Gastroesophageal sphincter (tissue), 4 donors: ENCODE data around the gene CCNG1. TPM values are rescaled to one million over a fixed set of nuclear protein-coding genes. Genes with fewer than 3 reads are reported as not detected.

Experiments used
- ATAC-seq: fragments of 150-250 bp; one replicate; pipeline ENCODE4 v1.9.1; 2016; ENCODE audit warnings: mild to moderate bottlenecking, moderate library complexity
- H3K27ac ChIP-seq, 4 donors: fragments of 200-600 bp; sonication (generic) in 3 of 4; 1 replicate in 3 of 4; 2 replicates in 1 of 4; pipeline ENCODE4 v1.5.1; 2016 to 2019
- H3K27me3 ChIP-seq: fragments of 200-600 bp; sonication (generic); one replicate; pipeline ENCODE4 v1.5.1; 2019
- H3K36me3 ChIP-seq, 2 donors: fragments of 200-600 bp; sonication (generic); one replicate each; pipeline ENCODE4 v1.5.1; 2019; ENCODE audit warnings: control low read depth in 1 of 2
- H3K4me1 ChIP-seq, 3 donors: fragments of 200-600 bp; sonication (generic); 1 replicate in 2 of 3; 2 replicates in 1 of 3; pipeline ENCODE4 v1.5.1; 2016 to 2019; ENCODE audit warnings: control low read depth in 2 of 3
- H3K4me3 ChIP-seq, 2 donors: fragments of 200-600 bp; sonication (generic); one replicate each; pipeline ENCODE4 v1.5.1; 2019; ENCODE audit warnings: mild to moderate bottlenecking in 1 of 2, moderate library complexity in 1 of 2
- H3K9me3 ChIP-seq, 3 donors: fragments of 200-600 bp; sonication (generic); one replicate each; pipeline ENCODE4 v1.5.1; 2017 to 2019; ENCODE audit warnings: control low read depth in 2 of 3
- CTCF ChIP-seq, 4 experiments: fragments of 200-600 bp in 2 of 4; fragments of 450-650 bp in 2 of 4; sonication (generic) in 1 of 4; IDR thresholded peaks; one replicate each; pipeline ENCODE4 v1.5.1; 2017 to 2019; ENCODE audit warnings: antibody characterized with exemption in 4 of 4, mild to moderate bottlenecking in 2 of 4, moderate library complexity in 2 of 4
- EP300 ChIP-seq: sonication (generic); formaldehyde crosslinking; IDR thresholded peaks from one replicate; pipeline ENCODE4 v1.6.1; 2017; ENCODE audit warnings: antibody characterized with exemption, mild to moderate bottlenecking
- POLR2A ChIP-seq, 2 donors: fragments of 450-650 bp; IDR thresholded peaks; one replicate each; pipeline ENCODE4 v1.6.1; 2017; ENCODE audit warnings: antibody characterized with exemption in 2 of 2, mild to moderate bottlenecking in 2 of 2, moderate library complexity in 1 of 2
- POLR2AphosphoS5 ChIP-seq: sonication (generic); formaldehyde crosslinking; IDR thresholded peaks from one replicate; pipeline ENCODE4 v1.6.1; 2017; ENCODE audit warnings: antibody characterized with exemption
- WGBS, 2 donors: methylation state at CpG; one replicate each; pipeline ENCODE4 v1.1.5; 2018; ENCODE audit warnings: low coverage in 1 of 2; 5-methylcytosine and 5-hydroxymethylcytosine counted together
- total RNA-seq, 4 donors: library from RNA; depleted of rRNA; stranded (reverse); fragments of >200 nt; gene quantifications; one replicate each; pipeline ENCODE4 v1.1.0, GENCODE V29; 2016

Gene CCNG1
- total RNA-seq, 4 donors from 2014 or later, result 132 to 189 (median 166) TPM

- Histone ChIP-seq H3K9me3 (no peaks in the 10 kb centered on the region), H3K4me1 (peaks cover 0 to 12% (median 0%) of the 10 kb centered on the region in 3 donors), H3K27ac (no peak overlapping the region), H3K27me3 (no peaks in the 10 kb centered on the region), H3K4me3 (no peak overlapping the region), H3K36me3 (no peaks in the 10 kb centered on the region)
- WGBS, 2 donors, result 57 to 62% methylated on average over 3 to 4 of the region's 5 CpGs
- ATAC-seq, result no peak
- TF ChIP-seq CTCF (IDR thresholded peaks at IDR 0.05), result no peak
- no peak for TF ChIP-seq EP300
- TF ChIP-seq POLR2AphosphoS5, result no peak
- TF ChIP-seq POLR2A (IDR thresholded peaks at IDR 0.05), result no peak
Measured at GRCh38 chr5:163433271-163433670, 4.1 kb upstream of the CCNG1 start.

- 3 to 47% methylated on average over 2 to 3 of the region's 3 CpGs for WGBS, 2 donors
- Histone ChIP-seq H3K4me1 (peaks cover 5 to 23% (median 8%) of the 10 kb centered on the region in 3 donors), H3K27ac (no peak overlapping the region), H3K27me3 (no peaks in the 10 kb centered on the region), H3K36me3 (no peaks in the 10 kb centered on the region), H3K9me3 (no peaks in the 10 kb centered on the region), H3K4me3 (no peak overlapping the region)
- TF ChIP-seq POLR2AphosphoS5, result peak; percentile 28
- TF ChIP-seq CTCF (IDR thresholded peaks at IDR 0.05), result no peak
- no peak for TF ChIP-seq POLR2A (IDR thresholded peaks at IDR 0.05)
- no peak for TF ChIP-seq EP300
- ATAC-seq, result no peak
Measured at GRCh38 chr5:163434401-163434866, 3.0 kb upstream of the CCNG1 start.

GRCh38 chr5:163436515-163436914, 880 bp upstream of the CCNG1 start:
- peak overlapping the region in 1 of 2 donors; percentile 67 for H3K4me3 ChIP-seq
- 78 to 84% methylated on average over 3 to 4 of the region's 4 CpGs for WGBS, 2 donors
- peaks cover 0 to 7% of the 10 kb centered on the region in 2 donors for H3K36me3 ChIP-seq
- H3K27me3 ChIP-seq, result no peaks in the 10 kb centered on the region
- H3K27ac ChIP-seq, result peak overlapping the region; percentile 24 to 90 (median 88)
- no peak for TF ChIP-seq POLR2AphosphoS5
- TF ChIP-seq CTCF (IDR thresholded peaks at IDR 0.05), result no peak
- TF ChIP-seq POLR2A (IDR thresholded peaks at IDR 0.05), result no peak
- TF ChIP-seq EP300, result no peak
- peaks cover 8 to 42% (median 12%) of the 10 kb centered on the region in 3 donors for H3K4me1 ChIP-seq
- ATAC-seq, result no peak
- no peaks in the 10 kb centered on the region for H3K9me3 ChIP-seq

- Histone ChIP-seq H3K36me3 (peaks cover 0 to 11% of the 10 kb centered on the region in 2 donors), H3K4me1 (peaks cover 8 to 44% (median 12%) of the 10 kb centered on the region in 3 donors), H3K4me3 (peak overlapping the region; percentile 67 to 92), H3K9me3 (no peaks in the 10 kb centered on the region), H3K27ac (peak overlapping the region; percentile 24 to 90 (median 88)), H3K27me3 (no peaks in the 10 kb centered on the region)
- no peak for ATAC-seq
- WGBS, 2 donors, result 1 to 20% methylated on average over 1 to 6 of the region's 6 CpGs
- no peak for TF ChIP-seq CTCF (IDR thresholded peaks at IDR 0.05)
Measured at GRCh38 chr5:163437011-163437308, 435 bp upstream of the CCNG1 start.

- Histone ChIP-seq H3K27ac (no peak overlapping the region), H3K4me1 (peaks cover 8 to 44% (median 12%) of the 10 kb centered on the region in 3 donors), H3K36me3 (peaks cover 3 to 32% of the 10 kb centered on the region in 2 donors), H3K9me3 (no peaks in the 10 kb centered on the region), H3K27me3 (no peaks in the 10 kb centered on the region), H3K4me3 (no peak overlapping the region)
- TF ChIP-seq POLR2AphosphoS5, result no peak
- no peak for TF ChIP-seq EP300
- no peak for TF ChIP-seq POLR2A (IDR thresholded peaks at IDR 0.05)
- TF ChIP-seq CTCF (IDR thresholded peaks at IDR 0.05), result no peak
- WGBS, 2 donors, result 45 to 49% methylated on average over 2 of the region's 2 CpGs
- ATAC-seq, result no peak
Measured at GRCh38 chr5:163439092-163439425, 1.7 kb downstream of the CCNG1 start.
